ENCODE measurements around the gene CLCN4. TPM values are rescaled to one million over a fixed set of nuclear protein-coding genes. Genes with fewer than 3 reads are reported as not detected.

CLCN4 gene
- total RNA-seq, 2 experiments from 2014 or later = not detected

GRCh38 chrX:10169175-10169574 is 12.4 kb downstream of the CLCN4 start:
- Histone ChIP-seq H3K36me3 (ENCODE audit: insufficient read depth, low read length) (no peaks in the 10 kb centered on the region), H3K4me3 (ENCODE audit: low read length) (no peak overlapping the region), H3K27ac (ENCODE audit: low read depth in 1 of 2, low read length in 2 of 2) (no peak overlapping the region), H3K4me1 (ENCODE audit: insufficient read depth, low read length) (peaks cover 12% of the 10 kb centered on the region), H3K27me3 (ENCODE audit: control insufficient read depth in 1 of 2, insufficient read depth in 2 of 2, low read length in 2 of 2) (peaks cover 0 to 4% of the 10 kb centered on the region in 2 experiments), H3K9me3 (ENCODE audit: control insufficient read depth in 1 of 2, insufficient read depth in 1 of 2, low read length in 2 of 2) (peaks cover 0 to 3% of the 10 kb centered on the region in 2 experiments)
- no peak for TF ChIP-seq CTCF (IDR thresholded peaks at IDR 0.05)
- no peaks in the 10 kb centered on the region for H3K4me1 Mint-ChIP-seq (ENCODE audit: low read depth)
- H3K9me3 Mint-ChIP-seq = no peaks in the 10 kb centered on the region
- POLR2A ChIA-PET = no interaction called here
- no peak for ATAC-seq (ENCODE audit: poor library complexity)
- no peak overlapping the region for H3K27ac Mint-ChIP-seq
- CTCF ChIA-PET = no interaction called here
- DNase-seq = no peak
- no peak overlapping the region for H3K4me3 Mint-ChIP-seq
- intact Hi-C loops (cut with DNase I, micrococcal nuclease) = no loop called here
- H3K36me3 Mint-ChIP-seq (ENCODE audit: low read depth) = no peaks in the 10 kb centered on the region
- H3K27me3 Mint-ChIP-seq = peaks cover 5% of the 10 kb centered on the region

DNA sequence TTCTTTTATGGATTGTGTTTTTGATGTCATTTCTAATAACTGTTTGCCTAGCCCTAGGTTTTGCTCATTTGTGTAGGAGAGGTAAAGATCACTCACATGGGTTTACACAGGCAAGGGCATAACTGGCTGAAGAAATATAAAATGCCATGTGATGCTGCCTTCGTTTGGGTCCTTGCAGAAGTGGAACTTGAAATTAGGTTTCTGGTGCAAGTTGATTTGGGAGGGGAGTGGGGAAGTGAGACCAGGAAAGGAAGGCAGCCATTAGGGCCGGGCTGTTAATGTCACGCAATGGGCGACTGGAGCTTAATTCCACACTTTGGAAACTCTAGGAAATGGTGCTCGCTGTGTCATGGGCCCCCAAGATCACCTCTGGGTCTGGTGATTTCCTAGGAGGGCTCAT is 14.5 kb downstream of the CLCN4 start:
- H3K4me3 Mint-ChIP-seq = no peak overlapping the region
- Histone ChIP-seq H3K4me1 (ENCODE audit: insufficient read depth, low read length) (peaks cover 12% of the 10 kb centered on the region), H3K9me3 (ENCODE audit: control insufficient read depth in 1 of 2, insufficient read depth in 1 of 2, low read length in 2 of 2) (no peaks in the 10 kb centered on the region), H3K27ac (ENCODE audit: low read depth in 1 of 2, low read length in 2 of 2) (no peak overlapping the region), H3K36me3 (ENCODE audit: insufficient read depth, low read length) (no peaks in the 10 kb centered on the region), H3K27me3 (ENCODE audit: control insufficient read depth in 1 of 2, insufficient read depth in 2 of 2, low read length in 2 of 2) (peaks cover 0 to 9% of the 10 kb centered on the region in 2 experiments), H3K4me3 (ENCODE audit: low read length) (no peak overlapping the region)
- ChIA-PET POLR2A (no interaction called here), CTCF (no interaction called here)
- H3K4me1 Mint-ChIP-seq (ENCODE audit: low read depth) = no peaks in the 10 kb centered on the region
- peak in 2 of 14 experiments; percentile 23 to 40 for DNase-seq
- no peak overlapping the region for H3K27ac Mint-ChIP-seq
- H3K27me3 Mint-ChIP-seq = peaks cover 9% of the 10 kb centered on the region
- H3K9me3 Mint-ChIP-seq = no peaks in the 10 kb centered on the region
- no peak for TF ChIP-seq CTCF (IDR thresholded peaks at IDR 0.05)
- intact Hi-C loops (cut with DNase I, micrococcal nuclease) = no loop called here
- H3K36me3 Mint-ChIP-seq (ENCODE audit: low read depth) = no peaks in the 10 kb centered on the region
- ATAC-seq (ENCODE audit: poor library complexity) = no peak

DNA sequence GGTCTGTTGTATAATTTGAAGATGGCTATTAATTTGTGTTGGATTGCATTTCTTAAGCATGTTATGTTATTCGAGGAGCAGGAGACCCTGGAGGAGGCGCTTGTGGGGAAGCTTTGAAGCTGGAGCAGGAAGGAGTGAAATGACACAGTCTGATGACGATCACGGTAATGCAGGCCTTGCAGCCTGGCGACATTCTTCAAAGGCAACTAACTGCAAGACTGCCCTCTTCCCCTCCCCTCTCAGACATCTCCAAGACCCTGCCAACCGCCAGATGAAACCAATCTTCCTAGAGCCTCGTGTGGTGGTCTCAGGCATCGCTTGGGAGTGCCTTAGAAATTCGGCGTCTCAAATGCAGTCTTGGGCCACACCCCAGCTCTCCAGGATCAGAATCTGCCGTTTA is 16.1 kb downstream of the CLCN4 start:
- no peak for DNase-seq
- no peak for ATAC-seq (ENCODE audit: poor library complexity)
- no peak overlapping the region for H3K4me3 ChIP-seq (ENCODE audit: low read length)
- Mint-ChIP-seq H3K36me3 (ENCODE audit: low read depth) (no peaks in the 10 kb centered on the region), H3K4me3 (no peak overlapping the region), H3K4me1 (ENCODE audit: low read depth) (no peaks in the 10 kb centered on the region), H3K27ac (no peak overlapping the region), H3K27me3 (peaks cover 20% of the 10 kb centered on the region), H3K9me3 (no peaks in the 10 kb centered on the region)
- no peaks in the 10 kb centered on the region for H3K4me1 ChIP-seq (ENCODE audit: insufficient read depth, low read length)
- H3K27ac ChIP-seq (ENCODE audit: low read depth in 1 of 2, low read length in 2 of 2) = no peak overlapping the region
- intact Hi-C loops (cut with DNase I, micrococcal nuclease) = no loop called here
- no peaks in the 10 kb centered on the region for H3K36me3 ChIP-seq (ENCODE audit: insufficient read depth, low read length)
- CTCF ChIA-PET = no interaction called here
- H3K27me3 ChIP-seq (ENCODE audit: control insufficient read depth in 1 of 2, insufficient read depth in 2 of 2, low read length in 2 of 2) = peaks cover 0 to 9% of the 10 kb centered on the region in 2 experiments
- H3K9me3 ChIP-seq (ENCODE audit: control insufficient read depth in 1 of 2, insufficient read depth in 1 of 2, low read length in 2 of 2) = no peaks in the 10 kb centered on the region
- POLR2A ChIA-PET = no interaction called here
- TF ChIP-seq CTCF (IDR thresholded peaks at IDR 0.05) = no peak

Data from CD4-positive, alpha-beta T cell (primary cell).